Measurements from ENCODE around the gene GAB1. TPM values are rescaled to one million over a fixed set of nuclear protein-coding genes. Genes with fewer than 3 reads are reported as not detected.
A peak's percentile ranks its signal among the peaks of the same experiment; 100 is the strongest.

The GAB1 gene
- total and polyA plus RNA-seq, 5 donors from 2014 or later, result 1.2 TPM; not detected in 4

- H3K4me3 Mint-ChIP-seq, result no peak overlapping the region
- peaks cover 0 to 3% (median 0%) of the 10 kb centered on the region in 7 donors for H3K9me3 Mint-ChIP-seq
- Histone ChIP-seq H3K27me3 (ENCODE audit: control insufficient read depth, insufficient read depth, low read length) (no peaks in the 10 kb centered on the region), H3K9me3 (ENCODE audit: control insufficient read depth in 2 of 2, low read length in 2 of 2) (no peaks in the 10 kb centered on the region), H3K4me1 (ENCODE audit: control insufficient read depth, insufficient read depth, low read length, poor library complexity, severe bottlenecking) (no peaks in the 10 kb centered on the region), H3K36me3 (ENCODE audit: control insufficient read depth, insufficient read depth, low read length) (no peaks in the 10 kb centered on the region), H3K4me3 (ENCODE audit: low read depth, low read length) (no peak overlapping the region), H3K27ac (ENCODE audit: insufficient read depth, low read length, poor library complexity, severe bottlenecking) (no peak overlapping the region)
- H3K27me3 Mint-ChIP-seq, result no peaks in the 10 kb centered on the region
- no peak for ATAC-seq (ENCODE audit: low read depth in 2 of 2)
- no peaks in the 10 kb centered on the region for H3K4me1 Mint-ChIP-seq
- no peak for DNase-seq
- H3K27ac Mint-ChIP-seq, result no peak overlapping the region
- no peaks in the 10 kb centered on the region for H3K36me3 Mint-ChIP-seq
These were observed 107.1 kb downstream of the GAB1 start for GRCh38 chr4:143443728-143444127.

GRCh38 chr4:143451186-143451585 lies 114.5 kb downstream of the GAB1 start:
- Mint-ChIP-seq H3K4me3 (no peak overlapping the region), H3K36me3 (no peaks in the 10 kb centered on the region), H3K4me1 (no peaks in the 10 kb centered on the region), H3K27me3 (peaks cover 5% of the 10 kb centered on the region), H3K9me3 (no peaks in the 10 kb centered on the region), H3K27ac (no peak overlapping the region)
- Histone ChIP-seq H3K4me3 (ENCODE audit: low read depth, low read length) (no peak overlapping the region), H3K36me3 (ENCODE audit: control insufficient read depth, insufficient read depth, low read length) (no peaks in the 10 kb centered on the region), H3K27me3 (ENCODE audit: control insufficient read depth, insufficient read depth, low read length) (peaks cover 2% of the 10 kb centered on the region), H3K4me1 (ENCODE audit: control insufficient read depth, insufficient read depth, low read length, poor library complexity, severe bottlenecking) (no peaks in the 10 kb centered on the region), H3K9me3 (ENCODE audit: control insufficient read depth in 2 of 2, low read length in 2 of 2) (no peaks in the 10 kb centered on the region), H3K27ac (ENCODE audit: insufficient read depth, low read length, poor library complexity, severe bottlenecking) (no peak overlapping the region)
- DNase-seq (no peak), ATAC-seq (ENCODE audit: low read depth in 2 of 2) (no peak)

- no peak for DNase-seq
- H3K4me1 Mint-ChIP-seq, result no peaks in the 10 kb centered on the region
- peaks cover 5% of the 10 kb centered on the region for H3K27me3 Mint-ChIP-seq
- no peaks in the 10 kb centered on the region for H3K9me3 Mint-ChIP-seq
- H3K36me3 Mint-ChIP-seq, result no peaks in the 10 kb centered on the region
- Histone ChIP-seq H3K4me1 (ENCODE audit: control insufficient read depth, insufficient read depth, low read length, poor library complexity, severe bottlenecking) (no peaks in the 10 kb centered on the region), H3K4me3 (ENCODE audit: low read depth, low read length) (no peak overlapping the region), H3K27me3 (ENCODE audit: control insufficient read depth, insufficient read depth, low read length) (peaks cover 2% of the 10 kb centered on the region), H3K36me3 (ENCODE audit: control insufficient read depth, insufficient read depth, low read length) (no peaks in the 10 kb centered on the region), H3K9me3 (ENCODE audit: control insufficient read depth in 2 of 2, low read length in 2 of 2) (no peaks in the 10 kb centered on the region), H3K27ac (ENCODE audit: insufficient read depth, low read length, poor library complexity, severe bottlenecking) (no peak overlapping the region)
- H3K4me3 Mint-ChIP-seq, result no peak overlapping the region
- no peak overlapping the region for H3K27ac Mint-ChIP-seq
- ATAC-seq (ENCODE audit: low read depth in 2 of 2), result no peak
These were observed 118.5 kb downstream of the GAB1 start for GRCh38 chr4:143455211-143455610.

- Mint-ChIP-seq H3K9me3 (no peaks in the 10 kb centered on the region), H3K27me3 (peaks cover 8% of the 10 kb centered on the region), H3K36me3 (no peaks in the 10 kb centered on the region), H3K27ac (no peak overlapping the region), H3K4me3 (no peak overlapping the region), H3K4me1 (no peaks in the 10 kb centered on the region)
- peaks cover 5% of the 10 kb centered on the region for H3K27me3 ChIP-seq (ENCODE audit: control insufficient read depth, insufficient read depth, low read length)
- no peak overlapping the region for H3K27ac ChIP-seq (ENCODE audit: insufficient read depth, low read length, poor library complexity, severe bottlenecking)
- no peaks in the 10 kb centered on the region for H3K9me3 ChIP-seq (ENCODE audit: control insufficient read depth in 2 of 2, low read length in 2 of 2)
- no peak overlapping the region for H3K4me3 ChIP-seq (ENCODE audit: low read depth, low read length)
- ATAC-seq (ENCODE audit: low read depth in 2 of 2) (no peak), DNase-seq (no peak)
- no peaks in the 10 kb centered on the region for H3K36me3 ChIP-seq (ENCODE audit: control insufficient read depth, insufficient read depth, low read length)
- no peaks in the 10 kb centered on the region for H3K4me1 ChIP-seq (ENCODE audit: control insufficient read depth, insufficient read depth, low read length, poor library complexity, severe bottlenecking)
These were observed 122.3 kb downstream of the GAB1 start for GRCh38 chr4:143458966-143459365.

DNA sequence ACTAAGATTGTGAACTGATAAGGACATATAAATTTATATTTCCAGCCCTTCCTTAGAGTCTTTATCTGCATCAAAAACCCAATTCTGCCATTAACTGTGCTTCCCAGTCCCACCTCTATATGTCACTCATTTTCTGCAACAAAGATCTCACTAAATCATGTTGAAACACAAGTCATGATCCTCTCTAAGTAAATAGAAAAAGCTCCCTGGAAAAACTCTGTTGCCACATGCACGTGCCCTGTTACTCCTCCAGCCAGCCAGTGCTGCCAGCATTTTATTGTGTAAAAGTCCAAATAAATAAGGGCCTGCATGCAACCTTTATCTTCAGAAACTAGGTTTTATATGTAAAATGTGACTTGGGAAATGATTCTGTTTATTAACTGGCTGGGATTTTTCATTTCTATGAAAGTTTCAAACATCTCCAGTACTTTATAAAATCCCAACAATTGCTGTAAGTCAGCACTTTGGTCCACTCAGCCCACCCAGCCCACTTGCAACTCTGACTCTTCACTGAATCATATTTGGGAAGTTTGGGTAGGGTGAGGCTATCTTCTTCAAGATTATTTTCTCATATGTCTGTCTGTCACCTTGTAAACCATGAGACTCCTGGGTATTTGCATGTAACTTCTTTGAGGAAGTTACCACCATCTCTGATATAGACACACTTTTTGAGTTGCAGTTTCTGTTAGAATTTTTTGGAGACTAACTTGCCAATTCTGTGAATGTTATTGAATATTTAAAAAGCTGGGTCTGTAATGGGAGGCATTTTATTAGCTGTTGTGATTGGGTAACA lies 136.9 kb downstream of the GAB1 start:
- H3K4me1 Mint-ChIP-seq, result no peaks in the 10 kb centered on the region
- no peaks in the 10 kb centered on the region for H3K9me3 Mint-ChIP-seq
- no peak for DNase-seq
- ATAC-seq (ENCODE audit: low read depth in 2 of 2), result no peak
- no peak overlapping the region for H3K4me3 Mint-ChIP-seq
- no peaks in the 10 kb centered on the region for H3K36me3 ChIP-seq (ENCODE audit: control insufficient read depth, insufficient read depth, low read length)
- H3K27me3 ChIP-seq (ENCODE audit: control insufficient read depth, insufficient read depth, low read length), result peaks cover 5% of the 10 kb centered on the region
- H3K27me3 Mint-ChIP-seq, result peaks cover 34% of the 10 kb centered on the region
- H3K27ac ChIP-seq (ENCODE audit: insufficient read depth, low read length, poor library complexity, severe bottlenecking), result no peak overlapping the region
- H3K4me1 ChIP-seq (ENCODE audit: control insufficient read depth, insufficient read depth, low read length, poor library complexity, severe bottlenecking), result no peaks in the 10 kb centered on the region
- no peak overlapping the region for H3K4me3 ChIP-seq (ENCODE audit: low read depth, low read length)
- no peak overlapping the region for H3K27ac Mint-ChIP-seq
- H3K36me3 Mint-ChIP-seq, result no peaks in the 10 kb centered on the region
- H3K9me3 ChIP-seq (ENCODE audit: control insufficient read depth in 2 of 2, low read length in 2 of 2), result no peaks in the 10 kb centered on the region

DNA sequence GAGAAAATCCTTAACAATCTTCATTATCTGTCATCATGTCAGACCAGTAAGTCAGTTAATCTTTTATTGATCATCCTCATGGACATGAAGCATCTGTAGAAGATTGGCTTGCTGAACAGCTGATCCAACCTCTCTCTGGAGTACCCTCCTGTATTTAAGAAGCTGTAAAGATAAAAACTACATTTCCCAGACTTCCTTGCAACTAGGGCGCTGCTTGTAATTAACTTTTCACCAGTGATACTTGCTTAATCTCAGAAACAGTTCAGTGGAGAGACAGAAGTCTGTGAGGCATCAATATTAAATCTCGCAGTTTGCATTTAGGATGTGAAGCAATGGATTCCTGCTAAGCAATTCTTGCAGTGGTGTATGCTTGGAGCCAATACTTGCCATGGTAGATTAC lies 140.8 kb downstream of the GAB1 start:
- Mint-ChIP-seq H3K9me3 (peaks cover 0 to 3% (median 0%) of the 10 kb centered on the region in 7 donors), H3K27me3 (peaks cover 33% of the 10 kb centered on the region), H3K27ac (no peak overlapping the region), H3K36me3 (no peaks in the 10 kb centered on the region), H3K4me3 (no peak overlapping the region), H3K4me1 (no peaks in the 10 kb centered on the region)
- Histone ChIP-seq H3K27me3 (ENCODE audit: control insufficient read depth, insufficient read depth, low read length) (peaks cover 3% of the 10 kb centered on the region), H3K4me3 (ENCODE audit: low read depth, low read length) (no peak overlapping the region), H3K27ac (ENCODE audit: insufficient read depth, low read length, poor library complexity, severe bottlenecking) (no peak overlapping the region), H3K4me1 (ENCODE audit: control insufficient read depth, insufficient read depth, low read length, poor library complexity, severe bottlenecking) (no peaks in the 10 kb centered on the region), H3K36me3 (ENCODE audit: control insufficient read depth, insufficient read depth, low read length) (no peaks in the 10 kb centered on the region), H3K9me3 (ENCODE audit: control insufficient read depth in 2 of 2, low read length in 2 of 2) (no peaks in the 10 kb centered on the region)
- no peak for ATAC-seq (ENCODE audit: low read depth in 2 of 2)
- no peak for DNase-seq

- Mint-ChIP-seq H3K27me3 (peaks cover 18% of the 10 kb centered on the region), H3K4me1 (no peaks in the 10 kb centered on the region), H3K27ac (no peak overlapping the region), H3K4me3 (no peak overlapping the region), H3K9me3 (peaks cover 0 to 3% (median 0%) of the 10 kb centered on the region in 7 donors), H3K36me3 (no peaks in the 10 kb centered on the region)
- Histone ChIP-seq H3K4me1 (ENCODE audit: control insufficient read depth, insufficient read depth, low read length, poor library complexity, severe bottlenecking) (no peaks in the 10 kb centered on the region), H3K27ac (ENCODE audit: insufficient read depth, low read length, poor library complexity, severe bottlenecking) (no peak overlapping the region), H3K27me3 (ENCODE audit: control insufficient read depth, insufficient read depth, low read length) (peaks cover 8% of the 10 kb centered on the region), H3K9me3 (ENCODE audit: control insufficient read depth in 2 of 2, low read length in 2 of 2) (no peaks in the 10 kb centered on the region), H3K36me3 (ENCODE audit: control insufficient read depth, insufficient read depth, low read length) (no peaks in the 10 kb centered on the region), H3K4me3 (ENCODE audit: low read depth, low read length) (no peak overlapping the region)
- no peak for DNase-seq
- no peak for ATAC-seq (ENCODE audit: low read depth in 2 of 2)
These were observed 144.7 kb downstream of the GAB1 start for GRCh38 chr4:143481361-143481760.

DNA sequence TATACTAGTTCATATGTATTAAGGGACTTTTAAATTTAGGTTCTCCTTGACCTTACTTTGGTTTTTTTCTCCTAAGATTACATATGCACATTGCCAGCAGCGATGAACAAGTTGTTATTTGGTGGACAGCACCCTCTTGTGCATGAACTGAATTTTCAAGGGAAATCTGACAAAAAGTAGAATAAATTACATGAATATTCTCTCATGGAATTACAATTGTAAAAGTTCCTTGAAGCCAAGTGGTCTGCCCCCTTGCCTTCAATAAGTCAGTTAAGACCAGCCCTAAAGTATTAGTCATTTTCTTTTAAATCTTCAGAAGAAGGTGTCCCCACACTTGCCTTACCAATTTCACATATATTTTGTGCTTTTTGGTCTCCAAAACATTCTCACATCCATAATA lies 146.2 kb downstream of the GAB1 start:
- no peak overlapping the region for H3K4me3 Mint-ChIP-seq
- peak in 1 of 3 donors; percentile 5 for DNase-seq
- Histone ChIP-seq H3K36me3 (ENCODE audit: control insufficient read depth, insufficient read depth, low read length) (no peaks in the 10 kb centered on the region), H3K4me1 (ENCODE audit: control insufficient read depth, insufficient read depth, low read length, poor library complexity, severe bottlenecking) (no peaks in the 10 kb centered on the region), H3K9me3 (ENCODE audit: control insufficient read depth in 2 of 2, low read length in 2 of 2) (no peaks in the 10 kb centered on the region), H3K27ac (ENCODE audit: insufficient read depth, low read length, poor library complexity, severe bottlenecking) (no peak overlapping the region), H3K27me3 (ENCODE audit: control insufficient read depth, insufficient read depth, low read length) (peaks cover 8% of the 10 kb centered on the region), H3K4me3 (ENCODE audit: low read depth, low read length) (no peak overlapping the region)
- no peak overlapping the region for H3K27ac Mint-ChIP-seq
- H3K36me3 Mint-ChIP-seq, result no peaks in the 10 kb centered on the region
- ATAC-seq (ENCODE audit: low read depth in 2 of 2), result no peak
- peaks cover 0 to 3% (median 0%) of the 10 kb centered on the region in 7 donors for H3K9me3 Mint-ChIP-seq
- peaks cover 18% of the 10 kb centered on the region for H3K27me3 Mint-ChIP-seq
- no peaks in the 10 kb centered on the region for H3K4me1 Mint-ChIP-seq
